Glomerular endothelial cell (primary cell): ENCODE data around the gene CENPO. TPM values are rescaled to one million over a fixed set of nuclear protein-coding genes. Genes with fewer than 3 reads are reported as not detected.

Experiments used
- DNase-seq: peaks from one replicate; pipeline ENCODE4 v3.0.0-alpha.2; 2011; ENCODE audit warnings: low read depth, low spot score; ENCODE audit errors: extremely low read depth
- total RNA-seq: library from RNA; depleted of rRNA; stranded (reverse); fragments of >200 nt; gene quantifications from 2 replicates; pipeline ENCODE4 v1.2.3, GENCODE V29; 2015

CENPO gene
- total RNA-seq, 1 donor from 2014 or later, result 14.6 TPM

GRCh38 chr2:24836206-24836605 lies 43.0 kb downstream of the CENPO start:
- DNase-seq, result no peak

GRCh38 chr2:24836706-24837105 lies 43.5 kb downstream of the CENPO start:
- no peak for DNase-seq

GRCh38 chr2:24837996-24838513 lies 44.8 kb downstream of the CENPO start:
- DNase-seq, result no peak

- no peak for DNase-seq
Measured at GRCh38 chr2:24838541-24838940, 45.3 kb downstream of the CENPO start.

- DNase-seq, result no peak
Measured at GRCh38 chr2:24839729-24840128, 46.5 kb downstream of the CENPO start.

- DNase-seq, result no peak
Measured at GRCh38 chr2:24840164-24840869, 47.1 kb downstream of the CENPO start.

- DNase-seq, result no peak
Measured at GRCh38 chr2:24840962-24841945, 48.0 kb downstream of the CENPO start.

- DNase-seq, result no peak
Measured at GRCh38 chr2:24842081-24843050, 49.1 kb downstream of the CENPO start.

- DNase-seq, result no peak
Measured at GRCh38 chr2:24843330-24843860, 50.2 kb downstream of the CENPO start.

GRCh38 chr2:24844023-24844685 lies 50.9 kb downstream of the CENPO start:
- DNase-seq, result no peak

GRCh38 chr2:24845691-24846090 lies 52.5 kb downstream of the CENPO start:
- DNase-seq, result no peak

- no peak for DNase-seq
Measured at GRCh38 chr2:24850944-24851343, 57.7 kb downstream of the CENPO start.

GRCh38 chr2:24852026-24852425 lies 58.8 kb downstream of the CENPO start:
- no peak for DNase-seq

- no peak for DNase-seq
Measured at GRCh38 chr2:24852431-24853020, 59.3 kb downstream of the CENPO start.

GRCh38 chr2:24853046-24853445 lies 59.8 kb downstream of the CENPO start:
- DNase-seq, result no peak

- DNase-seq, result no peak
Measured at GRCh38 chr2:24853996-24854395, 60.8 kb downstream of the CENPO start.

- no peak for DNase-seq
Measured at GRCh38 chr2:24855022-24855622, 61.9 kb downstream of the CENPO start.

GRCh38 chr2:24855726-24856125 lies 62.5 kb downstream of the CENPO start:
- DNase-seq, result no peak

- DNase-seq, result no peak
Measured at GRCh38 chr2:24856791-24857211, 63.6 kb downstream of the CENPO start.
